Measurements from ENCODE around the gene RTEL1.

DNA sequence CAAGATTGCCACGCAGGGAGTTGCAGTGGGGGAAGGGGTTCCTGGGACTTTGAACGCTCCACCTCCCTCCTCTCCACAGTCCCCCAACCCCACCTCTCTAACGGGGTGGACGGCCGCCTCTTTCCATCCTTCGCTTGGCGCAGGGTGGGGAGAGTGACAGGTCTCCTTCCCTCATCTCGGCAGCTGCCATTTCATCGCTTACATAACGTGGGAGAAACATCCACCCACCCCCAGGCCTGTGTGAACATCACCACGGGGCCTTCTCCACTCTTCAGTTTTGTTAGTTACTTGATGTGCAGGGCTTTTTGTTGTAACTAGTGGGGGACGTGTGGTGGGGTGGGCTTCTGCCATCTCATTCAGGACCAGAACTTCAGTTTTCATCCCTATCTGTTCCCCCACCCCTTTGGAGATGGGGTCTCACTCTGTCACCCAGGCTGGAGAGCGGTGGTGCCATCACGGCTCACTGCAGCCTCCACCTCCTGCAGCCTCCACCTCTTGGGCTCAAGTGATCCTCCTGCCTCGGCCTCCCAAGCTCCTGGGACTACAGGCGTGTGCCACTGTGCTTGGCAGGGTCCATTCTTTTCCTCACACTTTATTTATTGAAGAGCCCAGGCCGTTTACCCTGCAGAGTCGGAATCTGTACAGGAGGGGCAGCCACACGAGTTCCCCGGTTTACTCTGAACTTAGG, 17.7 kb downstream of the RTEL1 start:
- TF ChIP-seq, protein P1, sequence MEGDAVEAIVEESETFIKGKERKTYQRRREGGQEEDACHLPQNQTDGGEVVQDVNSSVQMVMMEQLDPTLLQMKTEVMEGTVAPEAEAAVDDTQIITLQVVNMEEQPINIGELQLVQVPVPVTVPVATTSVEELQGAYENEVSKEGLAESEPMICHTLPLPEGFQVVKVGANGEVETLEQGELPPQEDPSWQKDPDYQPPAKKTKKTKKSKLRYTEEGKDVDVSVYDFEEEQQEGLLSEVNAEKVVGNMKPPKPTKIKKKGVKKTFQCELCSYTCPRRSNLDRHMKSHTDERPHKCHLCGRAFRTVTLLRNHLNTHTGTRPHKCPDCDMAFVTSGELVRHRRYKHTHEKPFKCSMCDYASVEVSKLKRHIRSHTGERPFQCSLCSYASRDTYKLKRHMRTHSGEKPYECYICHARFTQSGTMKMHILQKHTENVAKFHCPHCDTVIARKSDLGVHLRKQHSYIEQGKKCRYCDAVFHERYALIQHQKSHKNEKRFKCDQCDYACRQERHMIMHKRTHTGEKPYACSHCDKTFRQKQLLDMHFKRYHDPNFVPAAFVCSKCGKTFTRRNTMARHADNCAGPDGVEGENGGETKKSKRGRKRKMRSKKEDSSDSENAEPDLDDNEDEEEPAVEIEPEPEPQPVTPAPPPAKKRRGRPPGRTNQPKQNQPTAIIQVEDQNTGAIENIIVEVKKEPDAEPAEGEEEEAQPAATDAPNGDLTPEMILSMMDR (IDR thresholded peaks at IDR 0.05): no peak
- TF ChIP-seq POLR2A (IDR thresholded peaks at IDR 0.05) (no peak), EP300 (IDR thresholded peaks at IDR 0.05) (no peak), POLR2AphosphoS5 (IDR thresholded peaks at IDR 0.05) (no peak)

Data from gastroesophageal sphincter (tissue), 3 donors.